SK-N-SH treated with all-trans-retinoic acid at 6 μM for 48 hours (cell line): Measurements from ENCODE around the gene C6orf15.
A peak's percentile ranks its signal among the peaks of the same experiment; 100 is the strongest.
"Not testable (repeated sequence)": the region's sequence is repeated elsewhere in the genome, so short reads cannot be mapped to it uniquely, and the experiment has no call there.

ENCODE experiments used
- ATAC-seq: fragments of 200-7000 bp; cut with Tn5 transposase; 3 replicates; pipeline ENCODE4 v1.9.1; 2020; ENCODE audit warnings: mild to moderate bottlenecking, moderate library complexity
- ARNTL ChIP-seq: fragments of 450-650 bp; formaldehyde crosslinking; IDR thresholded peaks from 2 replicates; pipeline ENCODE4 v1.5.0; 2020; ENCODE audit warnings: low read depth, mild to moderate bottlenecking, moderate library complexity, borderline replicate concordance
- BACH2 ChIP-seq: fragments of 250-450 bp; sonication (Bioruptor Pico); IDR thresholded peaks from 2 replicates; pipeline ENCODE4 v1.9.0; 2021; ENCODE audit warnings: mild to moderate bottlenecking, borderline replicate concordance
- CSDC2 ChIP-seq: fragments of 250-450 bp; sonication (Bioruptor Pico); IDR thresholded peaks from 2 replicates; pipeline ENCODE4 v1.5.0; 2020; ENCODE audit warnings: mild to moderate bottlenecking, moderate library complexity
- ESRRG ChIP-seq: fragments of 250-450 bp; sonication (Bioruptor Pico); IDR thresholded peaks from 2 replicates; pipeline ENCODE4 v1.6.1; 2021; ENCODE audit warnings: mild to moderate bottlenecking
- GLIS3 ChIP-seq: fragments of 250-450 bp; sonication (Bioruptor Pico); IDR thresholded peaks from 2 replicates; pipeline ENCODE4 v1.5.0; 2020; ENCODE audit warnings: mild to moderate bottlenecking, moderate library complexity
- ISL1 ChIP-seq: fragments of 250-450 bp; sonication (Bioruptor Pico); IDR thresholded peaks from 2 replicates; pipeline ENCODE4 v2.1.2; 2022; ENCODE audit warnings: mild to moderate bottlenecking, moderate library complexity
- OSR1 ChIP-seq: fragments of 250-450 bp; sonication (Bioruptor Pico); IDR thresholded peaks from 2 replicates; pipeline ENCODE4 v1.8.0; 2022; ENCODE audit warnings: moderate library complexity, mild to moderate bottlenecking, inconsistent platforms
- POU6F1 ChIP-seq: fragments of 250-450 bp; sonication (Bioruptor Pico); IDR thresholded peaks from 2 replicates; pipeline ENCODE4 v1.8.0; 2021; ENCODE audit warnings: low read depth, mild to moderate bottlenecking, moderate library complexity, borderline replicate concordance
- PPARA ChIP-seq: fragments of 250-450 bp; sonication (Bioruptor Pico); IDR thresholded peaks from 2 replicates; pipeline ENCODE4 v1.5.0; 2020; ENCODE audit warnings: mild to moderate bottlenecking, borderline replicate concordance
- RARB ChIP-seq: fragments of 250-450 bp; sonication (Bioruptor Pico); IDR thresholded peaks from 2 replicates; pipeline ENCODE4 v1.8.0; 2021; ENCODE audit warnings: mild to moderate bottlenecking, moderate library complexity
- SNAI2 ChIP-seq: fragments of 250-450 bp; sonication (Bioruptor Pico); IDR thresholded peaks from 2 replicates; pipeline ENCODE4 v1.5.0; 2020; ENCODE audit warnings: mild to moderate bottlenecking, moderate library complexity
- TCF4 ChIP-seq: fragments of 250-450 bp; sonication (Bioruptor Pico); IDR thresholded peaks from 2 replicates; pipeline ENCODE4 v1.8.0; 2021; ENCODE audit warnings: mild to moderate bottlenecking, moderate library complexity, borderline replicate concordance
- TOX ChIP-seq: fragments of 250-450 bp; sonication (Bioruptor Pico); IDR thresholded peaks from 2 replicates; pipeline ENCODE4 v1.8.0; 2021; ENCODE audit warnings: mild to moderate bottlenecking, moderate library complexity, borderline replicate concordance
- TSHZ2 ChIP-seq: fragments of 250-450 bp; sonication (Bioruptor Pico); IDR thresholded peaks from 2 replicates; pipeline ENCODE4 v1.5.0; 2020; ENCODE audit warnings: mild to moderate bottlenecking, moderate library complexity
- ZC3H10 ChIP-seq: fragments of 250-450 bp; sonication (Bioruptor Pico); IDR thresholded peaks from 2 replicates; pipeline ENCODE4 v1.5.1; 2021; ENCODE audit warnings: mild to moderate bottlenecking, moderate library complexity
- ZFP3 ChIP-seq: fragments of 250-450 bp; sonication (Bioruptor Pico); IDR thresholded peaks from 2 replicates; pipeline ENCODE4 v1.5.0; 2020; ENCODE audit warnings: mild to moderate bottlenecking, moderate library complexity
- ZFP30 ChIP-seq: fragments of 450-650 bp; formaldehyde crosslinking; IDR thresholded peaks from 2 replicates; pipeline ENCODE4 v1.5.0; 2022; ENCODE audit warnings: mild to moderate bottlenecking, moderate library complexity
- ZNF565 ChIP-seq: fragments of 450-650 bp; formaldehyde crosslinking; conservative IDR thresholded peaks from 2 replicates; pipeline ENCODE4 v1.5.0; 2020; ENCODE audit warnings: low read depth, mild to moderate bottlenecking, moderate library complexity
- ZNF70 ChIP-seq: fragments of 450-650 bp; formaldehyde crosslinking; IDR thresholded peaks from 2 replicates; pipeline ENCODE4 v1.5.0; 2020; ENCODE audit warnings: mild to moderate bottlenecking, moderate library complexity
- ZNF8 ChIP-seq: fragments of 450-650 bp; formaldehyde crosslinking; IDR thresholded peaks from 2 replicates; pipeline ENCODE4 v1.5.0; 2020; ENCODE audit warnings: mild to moderate bottlenecking, moderate library complexity
- TF ChIP-seq, protein P1 (sequence below): fragments of 250-450 bp; sonication (Bioruptor Pico); IDR thresholded peaks from 2 replicates; pipeline ENCODE4 v1.5.1; 2020; ENCODE audit warnings: low read depth, mild to moderate bottlenecking, moderate library complexity
- TF ChIP-seq, protein P2 (sequence below): fragments of 250-450 bp; sonication (Bioruptor Pico); IDR thresholded peaks from 2 replicates; pipeline ENCODE4 v1.5.1; 2021; ENCODE audit warnings: mild to moderate bottlenecking, moderate library complexity

The C6orf15 gene

DNA sequence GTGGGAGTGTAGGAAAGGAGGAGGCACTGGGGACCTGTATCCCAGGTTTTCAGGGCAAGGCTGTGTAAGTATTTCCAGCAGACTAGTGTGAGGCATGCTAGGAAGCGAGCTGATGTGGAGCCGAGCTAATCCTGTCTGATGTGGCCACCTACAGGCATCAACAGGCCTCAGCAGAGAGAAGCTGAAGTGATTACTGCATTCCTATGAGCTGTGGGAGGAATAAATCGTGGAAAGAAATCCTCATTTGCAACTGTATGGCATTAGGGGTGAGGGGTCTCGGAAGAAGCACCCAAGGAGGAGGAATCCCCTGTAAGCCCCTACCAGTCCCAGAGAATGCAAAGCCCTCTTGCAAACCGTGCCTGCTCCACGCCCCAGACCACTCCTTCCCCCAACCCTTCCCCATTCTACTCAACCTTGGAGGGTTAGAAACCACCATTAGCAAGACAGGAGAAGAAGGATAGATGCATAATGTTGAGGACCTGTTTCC is 41.6 kb downstream of the C6orf15 start:
- TF ChIP-seq ZNF565 (CRISPR knock-in tag): no peak
- TF ChIP-seq ZNF8 (CRISPR knock-in tag): no peak
- TF ChIP-seq ZNF70 (CRISPR knock-in tag): no peak
- TF ChIP-seq, protein P1, sequence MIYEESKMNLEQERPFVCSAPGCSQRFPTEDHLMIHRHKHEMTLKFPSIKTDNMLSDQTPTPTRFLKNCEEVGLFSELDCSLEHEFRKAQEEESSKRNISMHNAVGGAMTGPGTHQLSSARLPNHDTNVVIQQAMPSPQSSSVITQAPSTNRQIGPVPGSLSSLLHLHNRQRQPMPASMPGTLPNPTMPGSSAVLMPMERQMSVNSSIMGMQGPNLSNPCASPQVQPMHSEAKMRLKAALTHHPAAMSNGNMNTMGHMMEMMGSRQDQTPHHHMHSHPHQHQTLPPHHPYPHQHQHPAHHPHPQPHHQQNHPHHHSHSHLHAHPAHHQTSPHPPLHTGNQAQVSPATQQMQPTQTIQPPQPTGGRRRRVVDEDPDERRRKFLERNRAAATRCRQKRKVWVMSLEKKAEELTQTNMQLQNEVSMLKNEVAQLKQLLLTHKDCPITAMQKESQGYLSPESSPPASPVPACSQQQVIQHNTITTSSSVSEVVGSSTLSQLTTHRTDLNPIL (CRISPR knock-in tag): no peak
- no peak for TF ChIP-seq ARNTL (CRISPR knock-in tag)
- no peak for TF ChIP-seq PPARA (CRISPR knock-in tag)
- no peak for TF ChIP-seq ESRRG (CRISPR knock-in tag)
- TF ChIP-seq, protein P2, sequence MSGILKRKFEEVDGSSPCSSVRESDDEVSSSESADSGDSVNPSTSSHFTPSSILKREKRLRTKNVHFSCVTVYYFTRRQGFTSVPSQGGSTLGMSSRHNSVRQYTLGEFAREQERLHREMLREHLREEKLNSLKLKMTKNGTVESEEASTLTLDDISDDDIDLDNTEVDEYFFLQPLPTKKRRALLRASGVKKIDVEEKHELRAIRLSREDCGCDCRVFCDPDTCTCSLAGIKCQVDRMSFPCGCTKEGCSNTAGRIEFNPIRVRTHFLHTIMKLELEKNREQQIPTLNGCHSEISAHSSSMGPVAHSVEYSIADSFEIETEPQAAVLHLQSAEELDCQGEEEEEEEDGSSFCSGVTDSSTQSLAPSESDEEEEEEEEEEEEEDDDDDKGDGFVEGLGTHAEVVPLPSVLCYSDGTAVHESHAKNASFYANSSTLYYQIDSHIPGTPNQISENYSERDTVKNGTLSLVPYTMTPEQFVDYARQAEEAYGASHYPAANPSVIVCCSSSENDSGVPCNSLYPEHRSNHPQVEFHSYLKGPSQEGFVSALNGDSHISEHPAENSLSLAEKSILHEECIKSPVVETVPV: no peak
- no peak for TF ChIP-seq RARB (CRISPR knock-in tag)
- TF ChIP-seq POU6F1 (CRISPR knock-in tag): no peak
- no peak for TF ChIP-seq TCF4 (CRISPR knock-in tag)
- TF ChIP-seq ZFP30: no peak
- no peak for TF ChIP-seq ZFP3 (CRISPR knock-in tag)
- no peak for TF ChIP-seq TSHZ2
- TF ChIP-seq GLIS3 (CRISPR knock-in tag): no peak
- TF ChIP-seq OSR1 (CRISPR knock-in tag): no peak
- no peak for TF ChIP-seq TOX (CRISPR knock-in tag)
- no peak for TF ChIP-seq CSDC2
- peak; percentile 98 for ATAC-seq

DNA sequence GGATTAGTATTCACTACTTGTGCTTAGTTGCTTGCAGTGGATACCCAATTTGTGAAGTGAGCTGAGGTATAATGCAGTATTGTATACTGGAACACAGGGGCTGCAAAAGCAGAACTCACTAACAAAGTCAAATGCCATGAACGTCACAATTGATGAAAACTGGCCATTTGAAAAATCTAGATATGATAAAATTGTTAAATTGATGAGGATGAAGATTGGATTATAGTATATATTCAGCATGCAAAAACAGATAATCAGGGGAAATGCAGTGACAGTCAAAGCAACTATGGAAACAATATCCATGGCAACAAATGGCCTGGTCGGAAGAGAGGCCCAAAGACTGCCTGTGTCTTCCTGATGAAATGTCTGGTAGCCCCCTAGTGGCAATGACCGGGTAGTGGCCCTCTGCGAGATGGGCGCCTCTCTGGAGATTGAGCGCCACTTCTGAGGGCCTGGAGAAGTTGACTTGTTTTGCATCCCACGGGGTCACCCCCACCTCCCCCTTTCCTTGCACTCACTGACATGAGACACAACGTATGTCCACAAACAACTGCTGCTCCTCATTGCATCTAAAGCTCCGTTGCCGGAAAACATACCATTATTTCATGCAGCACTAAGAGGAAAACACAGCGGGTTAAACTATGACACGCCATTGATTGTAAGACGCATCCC is 43.6 kb downstream of the C6orf15 start:
- peak; percentile 87 for ATAC-seq
- TF ChIP-seq ISL1 (CRISPR knock-in tag) (no peak), TOX (CRISPR knock-in tag) (no peak), POU6F1 (CRISPR knock-in tag) (no peak), SNAI2 (no peak), ARNTL (CRISPR knock-in tag) (no peak), ZC3H10 (CRISPR knock-in tag) (no peak), OSR1 (CRISPR knock-in tag) (no peak), RARB (CRISPR knock-in tag) (no peak), ZNF565 (CRISPR knock-in tag) (no peak), GLIS3 (CRISPR knock-in tag) (no peak), PPARA (CRISPR knock-in tag) (no peak), ESRRG (CRISPR knock-in tag) (no peak), TCF4 (CRISPR knock-in tag) (no peak), ZFP30 (no peak), ZFP3 (CRISPR knock-in tag) (no peak), ZNF8 (CRISPR knock-in tag) (no peak), CSDC2 (no peak), BACH2 (no peak)
- TF ChIP-seq, protein P1 (CRISPR knock-in tag): no peak

- ATAC-seq: not testable (repeated sequence)
Measured at GRCh38 chr6:31067891-31068668, 44.3 kb downstream of the C6orf15 start.

- ATAC-seq: not testable (repeated sequence)
Measured at GRCh38 chr6:31067028-31067427, 45.3 kb downstream of the C6orf15 start.
